Measurements from ENCODE around the gene ATP11B. TPM values are rescaled to one million over a fixed set of nuclear protein-coding genes. Genes with fewer than 3 reads are reported as not detected.

Gene ATP11B
- polyA plus RNA-seq, 3 donors: 11.1 to 25.1 (median 13.5) TPM

DNA sequence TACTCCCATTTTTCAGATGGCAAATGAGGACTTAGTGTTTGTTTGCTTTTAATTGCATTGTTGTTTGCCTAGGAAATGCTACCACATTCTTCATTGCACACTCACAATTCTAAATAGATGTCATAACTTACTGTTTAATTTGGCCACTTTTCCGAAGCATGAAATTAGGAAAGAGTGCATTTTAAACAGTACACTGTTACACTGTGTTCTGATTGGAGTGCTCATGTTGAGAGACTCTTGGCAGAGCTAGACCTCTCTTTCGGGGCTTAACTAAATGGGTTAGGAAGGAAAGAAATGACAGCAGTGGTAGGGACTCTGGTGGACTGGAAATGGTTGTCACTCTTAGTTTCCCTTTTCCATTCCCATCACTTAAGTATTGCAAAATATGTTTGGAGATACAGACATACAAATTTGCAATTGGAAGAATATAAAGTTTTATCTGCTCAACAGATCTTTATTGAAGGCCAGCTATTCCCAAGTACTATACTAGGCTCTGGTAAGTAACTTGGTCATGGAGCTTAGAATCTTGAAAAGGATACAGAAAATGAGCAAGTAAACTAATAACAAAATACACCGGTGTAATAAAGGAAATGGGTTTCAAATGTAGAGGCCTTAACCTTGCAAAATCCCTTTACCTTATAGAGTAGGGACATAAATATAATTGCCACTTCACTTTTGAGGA is 96.8 kb downstream of the ATP11B start:
- Mint-ChIP-seq H3K27me3 (ENCODE audit: low read depth in 3 of 3) (no peaks in the 10 kb centered on the region), H3K27ac (no peak overlapping the region), H3K4me3 (no peak overlapping the region), H3K9me3 (no peaks in the 10 kb centered on the region), H3K4me1 (no peaks in the 10 kb centered on the region), H3K36me3 (peaks cover 67 to 71% of the 10 kb centered on the region in 2 donors)
- Histone ChIP-seq H3K4me3 (replicated peaks in 1 of 3; ENCODE audit: low read depth in 2 of 3, low read length in 3 of 3) (no peak overlapping the region), H3K4me1 (ENCODE audit: control insufficient read depth in 1 of 2, insufficient read depth in 2 of 2, low read length in 2 of 2) (no peaks in the 10 kb centered on the region), H3K4me2 (replicated peaks; ENCODE audit: extremely low read depth, low read length, poor library complexity, severe bottlenecking) (no peak overlapping the region), H2AFZ (ENCODE audit: insufficient read depth, low read depth, low read length, poor library complexity, severe bottlenecking) (no peak overlapping the region), H4K20me1 (ENCODE audit: insufficient read depth, low read length) (no peaks in the 10 kb centered on the region), H3K79me2 (ENCODE audit: insufficient read depth, low read length) (no peaks in the 10 kb centered on the region), H3K27ac (ENCODE audit: low read depth in 1 of 2, low read length in 2 of 2) (no peak overlapping the region), H3K9me3 (replicated peaks in 1 of 2; ENCODE audit: control insufficient read depth in 1 of 2, insufficient read depth in 1 of 2, low read length in 2 of 2) (no peaks in the 10 kb centered on the region), H3K36me3 (replicated peaks in 1 of 2; ENCODE audit: control insufficient read depth in 1 of 2, insufficient read depth in 2 of 2, low read length in 2 of 2) (peaks cover 65 to 95% of the 10 kb centered on the region in 2 donors), H3K27me3 (ENCODE audit: control insufficient read depth in 2 of 2, insufficient read depth in 2 of 2, low read length in 2 of 2) (no peaks in the 10 kb centered on the region), H3K9ac (ENCODE audit: insufficient read depth, low read length, poor library complexity, severe bottlenecking) (no peak overlapping the region)
- intact Hi-C loops (cut with micrococcal nuclease): no loop called here
- WGBS (ENCODE audit: insufficient coverage): no CpG with 5 or more reads among the region's 3 CpGs
- DNase-seq: no peak
- TF ChIP-seq, protein P1, sequence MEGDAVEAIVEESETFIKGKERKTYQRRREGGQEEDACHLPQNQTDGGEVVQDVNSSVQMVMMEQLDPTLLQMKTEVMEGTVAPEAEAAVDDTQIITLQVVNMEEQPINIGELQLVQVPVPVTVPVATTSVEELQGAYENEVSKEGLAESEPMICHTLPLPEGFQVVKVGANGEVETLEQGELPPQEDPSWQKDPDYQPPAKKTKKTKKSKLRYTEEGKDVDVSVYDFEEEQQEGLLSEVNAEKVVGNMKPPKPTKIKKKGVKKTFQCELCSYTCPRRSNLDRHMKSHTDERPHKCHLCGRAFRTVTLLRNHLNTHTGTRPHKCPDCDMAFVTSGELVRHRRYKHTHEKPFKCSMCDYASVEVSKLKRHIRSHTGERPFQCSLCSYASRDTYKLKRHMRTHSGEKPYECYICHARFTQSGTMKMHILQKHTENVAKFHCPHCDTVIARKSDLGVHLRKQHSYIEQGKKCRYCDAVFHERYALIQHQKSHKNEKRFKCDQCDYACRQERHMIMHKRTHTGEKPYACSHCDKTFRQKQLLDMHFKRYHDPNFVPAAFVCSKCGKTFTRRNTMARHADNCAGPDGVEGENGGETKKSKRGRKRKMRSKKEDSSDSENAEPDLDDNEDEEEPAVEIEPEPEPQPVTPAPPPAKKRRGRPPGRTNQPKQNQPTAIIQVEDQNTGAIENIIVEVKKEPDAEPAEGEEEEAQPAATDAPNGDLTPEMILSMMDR (IDR thresholded peaks at IDR 0.05): no peak

DNA sequence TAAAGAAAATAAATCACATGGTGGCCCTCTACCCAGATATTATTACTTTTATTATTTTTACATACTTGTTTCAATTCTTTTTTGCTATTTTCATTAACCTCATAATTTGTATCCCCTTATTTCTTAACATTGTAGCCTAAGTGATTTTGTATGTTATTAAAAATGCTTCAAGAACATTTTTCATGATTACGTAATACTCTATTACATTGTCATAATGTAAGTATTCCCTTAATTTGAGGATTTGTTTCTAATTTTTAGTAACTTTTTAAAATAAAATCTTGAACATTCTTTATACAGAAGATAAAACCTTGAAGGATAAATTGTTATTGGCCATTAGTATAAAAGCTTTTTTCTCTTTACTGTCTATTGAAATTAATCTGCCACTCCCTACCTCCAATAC is 98.1 kb downstream of the ATP11B start:
- H3K4me3 ChIP-seq (replicated peaks in 1 of 3; ENCODE audit: low read depth in 2 of 3, low read length in 3 of 3): no peak overlapping the region
- H3K79me2 ChIP-seq (ENCODE audit: insufficient read depth, low read length): no peaks in the 10 kb centered on the region
- Mint-ChIP-seq H3K4me1 (no peaks in the 10 kb centered on the region), H3K27me3 (ENCODE audit: low read depth in 3 of 3) (no peaks in the 10 kb centered on the region), H3K4me3 (no peak overlapping the region), H3K27ac (no peak overlapping the region), H3K9me3 (no peaks in the 10 kb centered on the region), H3K36me3 (peaks cover 68 to 70% of the 10 kb centered on the region in 2 donors)
- H3K27ac ChIP-seq (ENCODE audit: low read depth in 1 of 2, low read length in 2 of 2): no peak overlapping the region
- intact Hi-C loops (cut with micrococcal nuclease): no loop called here
- TF ChIP-seq, protein P1 (IDR thresholded peaks at IDR 0.05): no peak
- no peak overlapping the region for H2AFZ ChIP-seq (ENCODE audit: insufficient read depth, low read depth, low read length, poor library complexity, severe bottlenecking)
- H3K36me3 ChIP-seq (replicated peaks in 1 of 2; ENCODE audit: control insufficient read depth in 1 of 2, insufficient read depth in 2 of 2, low read length in 2 of 2): peaks cover 61 to 95% of the 10 kb centered on the region in 2 donors
- H4K20me1 ChIP-seq (ENCODE audit: insufficient read depth, low read length): no peaks in the 10 kb centered on the region
- no peak overlapping the region for H3K4me2 ChIP-seq (replicated peaks; ENCODE audit: extremely low read depth, low read length, poor library complexity, severe bottlenecking)
- DNase-seq: no peak
- no peaks in the 10 kb centered on the region for H3K27me3 ChIP-seq (ENCODE audit: control insufficient read depth in 2 of 2, insufficient read depth in 2 of 2, low read length in 2 of 2)
- H3K9me3 ChIP-seq (replicated peaks in 1 of 2; ENCODE audit: control insufficient read depth in 1 of 2, insufficient read depth in 1 of 2, low read length in 2 of 2): no peaks in the 10 kb centered on the region
- no peaks in the 10 kb centered on the region for H3K4me1 ChIP-seq (ENCODE audit: control insufficient read depth in 1 of 2, insufficient read depth in 2 of 2, low read length in 2 of 2)
- WGBS (ENCODE audit: insufficient coverage): no CpG with 5 or more reads among the region's 1 CpG
- H3K9ac ChIP-seq (ENCODE audit: insufficient read depth, low read length, poor library complexity, severe bottlenecking): no peak overlapping the region
